GM19351 (cell line): ENCODE results near the gene CCDC38.

Source experiments
- ATAC-seq: cut with Tn5 transposase; IDR thresholded peaks from one replicate; pipeline ENCODE4 v1.9.1; 2021; ENCODE audit warnings: mild to moderate bottlenecking, moderate library complexity; ENCODE audit not compliant: unreplicated experiment

Gene CCDC38

DNA sequence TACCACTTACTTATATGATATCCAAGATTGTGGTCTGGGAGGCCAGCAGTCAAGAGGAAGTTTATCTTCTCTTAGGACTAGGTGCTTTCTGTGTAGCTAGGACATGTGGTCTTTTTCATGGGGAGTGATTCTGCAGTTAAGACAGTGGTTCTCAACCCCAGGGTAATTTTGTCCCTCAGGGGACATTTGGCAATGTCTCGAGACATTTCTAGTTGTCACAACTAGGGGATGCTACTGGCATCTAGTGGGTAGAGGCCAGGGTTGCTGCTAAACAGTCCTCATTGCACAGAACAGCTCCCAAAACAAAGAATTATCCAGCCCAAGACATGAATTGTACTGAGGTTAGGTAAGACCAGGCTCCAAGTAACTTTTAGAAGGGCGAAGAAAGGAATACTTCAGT lies 20.7 kb upstream of the CCDC38 start:
- ATAC-seq, result no peak

- no peak for ATAC-seq
Observed at GRCh38 chr12:95962222-95962621, 19.8 kb upstream of the CCDC38 start.

DNA sequence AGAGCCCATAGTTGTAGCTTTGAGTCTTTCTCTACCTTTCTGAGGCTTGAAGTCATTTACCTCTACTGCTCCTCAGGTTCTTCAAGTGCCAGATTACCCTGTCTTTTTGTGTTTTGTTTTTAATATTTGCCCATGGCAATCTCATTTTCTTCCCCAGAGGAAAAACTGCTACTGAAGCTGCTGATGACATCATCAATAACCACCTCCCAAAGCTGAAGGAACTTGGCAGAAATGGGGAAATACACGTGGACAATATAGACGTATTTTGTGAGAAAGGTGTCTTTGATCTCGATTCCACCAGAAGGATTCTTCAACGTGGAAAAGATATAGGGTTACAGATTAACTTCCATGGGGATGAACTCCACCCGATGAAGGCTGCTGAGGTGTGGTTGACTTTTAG lies 17.8 kb upstream of the CCDC38 start:
- no peak for ATAC-seq

GRCh38 chr12:95959107-95959506 lies 16.7 kb upstream of the CCDC38 start:
- peak; percentile 61 for ATAC-seq

- ATAC-seq, result no peak
Observed at GRCh38 chr12:95956557-95957145, 14.2 kb upstream of the CCDC38 start.

GRCh38 chr12:95955549-95956159 lies 13.2 kb upstream of the CCDC38 start:
- no peak for ATAC-seq

GRCh38 chr12:95953000-95953399 lies 10.6 kb upstream of the CCDC38 start:
- ATAC-seq, result no peak

DNA sequence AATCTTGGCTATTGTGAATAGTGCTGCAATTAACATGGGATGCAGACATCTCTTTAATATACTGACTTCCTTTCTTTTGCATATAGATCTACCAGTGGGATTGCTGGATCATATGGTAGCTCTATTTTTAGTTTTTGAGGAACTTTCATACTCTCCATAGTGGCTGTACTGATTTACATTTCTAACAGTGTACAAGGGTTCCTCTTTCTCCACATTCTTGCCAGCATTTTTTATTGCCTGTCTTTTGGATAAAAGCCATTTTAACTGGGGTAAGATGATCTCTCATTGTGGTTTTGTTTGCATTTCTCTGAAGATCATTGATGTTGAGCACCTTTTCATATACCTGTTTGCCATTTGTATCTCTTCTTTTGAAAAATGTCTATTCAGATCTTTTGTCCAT lies 9.1 kb upstream of the CCDC38 start:
- no peak for ATAC-seq

DNA sequence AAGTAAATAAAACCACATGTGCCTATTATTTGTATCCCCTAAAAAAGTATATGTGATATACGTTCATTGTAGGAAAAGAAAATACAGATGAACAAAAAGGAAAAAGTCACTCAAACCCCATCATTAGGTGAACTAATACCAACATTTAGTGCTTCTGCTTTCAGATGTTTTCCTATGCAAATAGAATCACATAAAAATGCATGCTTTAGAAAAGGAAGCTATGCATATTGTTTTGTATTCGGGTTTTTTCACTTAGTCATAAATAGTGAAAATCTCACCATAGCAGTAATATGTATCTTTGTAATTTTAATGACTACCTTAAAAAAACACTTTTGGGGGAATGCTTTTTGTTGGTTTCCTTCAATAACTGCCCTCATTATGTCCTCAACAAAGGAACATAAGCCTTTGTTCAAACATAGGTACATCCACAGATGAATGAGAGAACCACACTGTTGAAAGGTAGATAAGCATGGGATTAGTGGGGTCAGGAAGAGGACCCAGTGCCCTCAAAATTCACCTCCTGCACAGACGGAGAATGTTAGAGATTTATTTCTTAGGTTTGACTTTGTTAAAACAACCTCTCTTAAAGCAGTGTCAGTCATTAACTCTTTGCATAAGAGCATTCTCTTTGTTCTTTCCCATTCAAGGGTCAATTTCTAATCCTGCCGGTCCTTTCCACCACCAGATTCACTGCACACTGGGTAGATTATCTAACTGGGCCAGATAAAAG lies 7.2 kb upstream of the CCDC38 start:
- no peak for ATAC-seq

DNA sequence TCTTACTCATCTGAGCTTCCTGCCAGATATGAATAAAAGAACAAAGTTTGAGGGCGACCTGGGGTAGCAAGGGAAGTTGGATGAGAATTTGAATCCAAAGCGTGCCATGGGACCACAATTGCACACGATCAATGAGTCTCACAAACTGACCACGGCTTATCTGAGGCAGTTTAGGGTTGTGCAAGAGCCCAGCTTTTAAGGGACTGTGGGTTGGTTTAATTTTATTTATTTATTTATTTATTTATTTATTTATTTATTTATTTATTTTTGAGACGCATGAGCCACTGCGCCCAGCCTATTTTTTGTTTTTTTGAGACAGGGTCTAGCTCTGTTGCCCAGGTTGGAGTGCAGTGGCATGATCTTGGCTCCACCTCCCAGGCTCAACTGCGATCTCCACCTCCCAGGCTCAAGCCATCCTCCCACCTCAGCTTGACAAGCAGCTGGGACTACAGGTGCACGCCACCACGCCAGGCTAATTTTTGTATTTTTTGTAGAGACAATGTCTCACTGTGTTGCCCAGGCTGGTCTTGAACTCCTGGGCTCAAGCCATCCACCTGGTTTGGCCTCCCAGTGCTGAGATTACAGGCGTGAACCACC lies 1.8 kb upstream of the CCDC38 start:
- no peak for ATAC-seq

- ATAC-seq, result peak; percentile 55
Observed at GRCh38 chr12:95943330-95943842, 972 bp upstream of the CCDC38 start, which contains the start of gene AMDHD1. TSS of gene AMDHD1 (plus strand) at chr12:95943331. CDS start at chr12:95943399, 68 bp downstream.

DNA sequence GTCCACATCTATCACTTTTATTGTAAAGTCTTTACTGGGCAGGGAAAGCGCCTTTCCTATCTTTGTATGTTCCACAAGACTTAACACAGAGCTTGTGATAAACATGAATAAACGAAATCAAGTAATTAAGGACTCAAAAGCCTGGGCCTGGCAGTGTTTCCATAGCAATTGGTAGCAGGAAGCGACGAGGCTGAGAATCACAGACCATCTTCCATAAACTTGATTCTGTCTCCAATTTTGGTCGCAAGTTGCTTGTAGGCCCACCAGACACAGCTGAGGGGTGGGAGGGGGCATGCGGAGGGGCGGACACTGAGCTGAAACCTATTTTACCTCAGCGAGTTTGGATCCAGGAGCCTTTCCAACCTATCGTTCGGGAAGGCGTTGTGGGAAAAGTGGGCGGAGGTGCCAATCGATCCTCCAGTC lies 302 bp downstream of the CCDC38 start:
- no peak for ATAC-seq

DNA sequence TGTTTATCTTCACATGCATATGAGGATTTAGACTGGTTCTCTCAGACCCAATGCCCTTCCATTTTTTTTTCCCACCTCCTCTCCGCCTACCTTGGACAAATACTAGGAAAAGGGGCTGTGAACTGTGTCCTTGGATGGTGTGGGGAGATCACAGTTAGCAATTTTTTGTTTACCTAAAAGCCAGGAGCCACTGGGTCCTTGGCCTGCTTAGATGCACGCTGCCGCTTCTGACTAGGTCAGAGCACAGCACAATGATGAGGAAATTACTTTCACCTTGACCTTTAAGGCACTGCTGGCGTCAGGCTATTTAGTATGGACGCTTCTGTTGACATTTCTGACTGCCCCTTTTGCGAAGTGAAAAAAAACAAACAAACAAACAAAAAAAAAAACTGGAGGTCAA lies 1.9 kb downstream of the CCDC38 start:
- no peak for ATAC-seq

GRCh38 chr12:95922231-95922630 lies 20.2 kb downstream of the CCDC38 start:
- ATAC-seq, result no peak

GRCh38 chr12:95919110-95919509 lies 23.3 kb downstream of the CCDC38 start:
- no peak for ATAC-seq

GRCh38 chr12:95918194-95918993 lies 24.0 kb downstream of the CCDC38 start:
- peak; percentile 96 for ATAC-seq

GRCh38 chr12:95909871-95910270 lies 32.5 kb downstream of the CCDC38 start:
- no peak for ATAC-seq

DNA sequence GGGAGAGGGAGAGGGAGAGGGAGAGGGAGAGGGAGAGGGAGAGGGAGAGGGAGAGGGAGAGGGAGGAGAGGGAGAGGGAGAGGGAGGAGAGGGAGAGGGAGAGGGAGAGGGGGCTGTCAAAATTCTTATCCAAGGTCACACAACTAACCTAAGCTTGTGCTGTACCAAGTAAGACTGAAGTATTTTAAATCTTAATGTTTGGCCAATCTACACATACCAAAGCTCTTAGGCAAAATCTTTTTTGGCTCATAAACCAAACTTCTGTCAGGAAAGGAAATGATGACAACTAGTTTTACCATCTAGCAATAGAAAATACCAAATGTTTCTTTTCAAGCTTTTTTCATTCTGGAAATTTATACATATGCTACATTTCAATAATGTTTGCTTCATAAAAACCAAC lies 33.8 kb downstream of the CCDC38 start:
- ATAC-seq, result no peak

GRCh38 chr12:95898081-95898480 lies 44.3 kb downstream of the CCDC38 start:
- ATAC-seq, result no peak

DNA sequence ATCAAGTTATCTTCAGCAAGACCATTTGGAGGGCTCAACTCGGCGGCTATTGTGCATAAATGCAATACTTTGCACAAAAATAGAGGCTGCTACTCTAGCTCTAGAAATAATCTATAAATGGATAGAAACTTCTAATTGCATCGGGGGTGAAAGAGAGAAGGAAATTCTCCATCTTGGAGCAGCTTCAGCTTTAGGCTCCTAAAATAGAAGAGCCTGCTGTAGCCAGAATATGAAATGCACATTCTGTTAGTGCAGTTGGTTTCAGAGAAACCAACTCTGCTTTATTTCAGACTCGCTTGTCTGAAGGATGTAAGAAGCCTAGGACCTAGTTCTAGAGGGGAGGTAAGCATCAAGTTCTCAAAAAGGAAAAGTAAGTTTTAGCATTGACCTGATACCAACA lies 45.6 kb downstream of the CCDC38 start:
- ATAC-seq, result no peak

DNA sequence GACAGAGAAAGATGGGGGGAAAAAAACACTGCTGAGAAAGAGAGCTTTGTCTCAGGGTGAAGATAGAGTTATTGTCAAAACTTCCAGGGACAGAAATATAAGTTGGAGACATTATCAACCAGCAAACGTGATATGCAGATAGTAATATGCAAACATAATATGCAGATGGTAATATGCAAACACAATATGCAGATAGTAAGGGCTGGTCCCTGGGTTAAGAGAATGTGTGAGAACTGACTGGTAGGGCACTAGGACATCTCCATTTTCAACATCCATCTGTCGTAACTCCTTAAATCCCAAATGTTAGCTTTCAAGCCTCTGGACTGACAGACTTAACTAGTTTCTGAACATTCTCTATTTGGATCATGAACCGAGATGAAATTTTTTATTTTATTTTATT lies 51.5 kb downstream of the CCDC38 start:
- no peak for ATAC-seq
